Right renal pelvis (tissue), 4 donors: ENCODE data around the gene CNNM1. TPM values are rescaled to one million over a fixed set of nuclear protein-coding genes. Genes with fewer than 3 reads are reported as not detected.
A peak's percentile ranks its signal among the peaks of the same experiment; 100 is the strongest.

Source experiments
- DNase-seq, 4 donors: peaks; one replicate each; pipeline ENCODE4 v3.0.0-alpha.2; 2013; ENCODE audit warnings: low read depth in 4 of 4, low spot score in 3 of 4, missing footprints in 1 of 4
- polyA plus RNA-seq, 4 donors: library from polyadenylated mRNA; unstranded; fragments of 120-200 nt; gene quantifications; one replicate each; pipeline ENCODE4 v1.2.1, GENCODE V29; 2013; ENCODE audit not compliant: insufficient read length in 4 of 4

CNNM1 gene
- polyA plus RNA-seq, 4 donors = 1.6 to 1.9 (median 1.7) TPM

GRCh38 chr10:99410876-99411275 is 81.7 kb downstream of the CNNM1 start:
- DNase-seq = no peak

- DNase-seq = no peak
Measured at GRCh38 chr10:99411546-99411945, 82.4 kb downstream of the CNNM1 start.

- no peak for DNase-seq
Measured at GRCh38 chr10:99412099-99412498, 82.9 kb downstream of the CNNM1 start.

- DNase-seq = no peak
Measured at GRCh38 chr10:99418910-99419624, 89.9 kb downstream of the CNNM1 start.

GRCh38 chr10:99419688-99420087 is 90.5 kb downstream of the CNNM1 start:
- no peak for DNase-seq

GRCh38 chr10:99421233-99421739 is 92.1 kb downstream of the CNNM1 start:
- DNase-seq = no peak

- DNase-seq = no peak
Measured at GRCh38 chr10:99422529-99423096, 93.5 kb downstream of the CNNM1 start.

- DNase-seq = no peak
Measured at GRCh38 chr10:99424656-99425055, 95.5 kb downstream of the CNNM1 start.

- no peak for DNase-seq
Measured at GRCh38 chr10:99425204-99425603, 96.0 kb downstream of the CNNM1 start.

- DNase-seq = no peak
Measured at GRCh38 chr10:99426689-99427088, 97.5 kb downstream of the CNNM1 start.

- no peak for DNase-seq
Measured at GRCh38 chr10:99427566-99428190, 98.5 kb downstream of the CNNM1 start.

- no peak for DNase-seq
Measured at GRCh38 chr10:99429517-99430095, 100.5 kb downstream of the CNNM1 start.

GRCh38 chr10:99430116-99430450 is 100.9 kb downstream of the CNNM1 start:
- peak in 1 of 4 donors; percentile 12 for DNase-seq

GRCh38 chr10:99430451-99431189 is 101.5 kb downstream of the CNNM1 start, which contains the start of gene GOT1:
TSS of gene GOT1 (minus strand) at chr10:99430624. CDS start at chr10:99430565, 59 bp downstream.
- DNase-seq = peak; percentile 90 to 98 (median 96)

GRCh38 chr10:99431190-99431760 is 102.1 kb downstream of the CNNM1 start:
- peak in 3 of 4 donors; percentile 18 to 29 (median 24) for DNase-seq

- DNase-seq = no peak
Measured at GRCh38 chr10:99432047-99432446, 102.9 kb downstream of the CNNM1 start.

GRCh38 chr10:99432881-99433280 is 103.7 kb downstream of the CNNM1 start:
- no peak for DNase-seq

GRCh38 chr10:99433378-99434020 is 104.3 kb downstream of the CNNM1 start:
- no peak for DNase-seq

GRCh38 chr10:99435986-99436638 is 107.0 kb downstream of the CNNM1 start:
- peak in 3 of 4 donors; percentile 22 to 56 (median 38) for DNase-seq
